Measurements from ENCODE around the gene ID2.
A peak's percentile ranks its signal among the peaks of the same experiment; 100 is the strongest.

ID2 gene

DNA sequence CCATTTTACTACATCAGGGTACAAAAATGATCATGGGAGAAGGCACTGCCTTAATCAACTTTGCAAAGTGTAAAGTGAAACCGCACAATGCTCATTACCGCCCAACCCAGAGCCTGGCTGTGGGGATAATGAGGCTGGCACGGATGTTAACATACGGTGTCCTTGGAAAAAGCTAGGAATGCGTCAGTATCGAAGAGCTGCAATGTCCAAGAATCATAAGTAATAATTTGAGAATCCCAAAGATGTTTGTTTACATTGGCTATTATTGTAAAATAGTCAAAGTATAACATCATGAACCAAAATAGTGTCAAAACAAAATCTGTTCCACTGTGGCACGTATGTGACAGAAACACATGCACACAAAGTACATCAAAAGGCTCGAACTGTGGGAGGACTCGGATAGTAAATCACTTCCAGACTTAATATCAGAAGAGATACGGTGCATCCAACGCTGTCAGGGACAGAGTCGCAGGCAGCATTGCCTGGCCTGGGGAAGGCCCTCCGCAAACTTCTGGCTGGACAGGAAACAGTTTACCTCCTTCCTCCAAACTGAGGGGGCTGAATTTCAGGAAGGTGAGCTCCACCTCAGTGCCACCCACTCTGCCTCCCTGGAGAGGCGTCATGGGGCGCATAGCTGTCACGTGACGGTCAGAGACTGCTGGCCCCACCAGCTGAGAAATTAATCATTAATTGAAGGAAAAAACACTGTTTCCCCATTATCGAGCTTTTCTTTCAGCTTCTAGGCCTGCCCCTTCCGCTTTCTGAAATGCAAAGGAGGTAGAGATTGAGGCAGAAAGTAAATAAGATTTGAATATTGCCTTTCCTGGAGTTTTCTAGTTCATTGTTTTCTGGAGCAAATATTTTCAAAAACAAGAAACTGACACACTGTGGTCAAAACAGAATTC, 1.8 kb upstream of the ID2 start:
- Histone ChIP-seq H3K4me1 (ENCODE audit: insufficient read depth, low read length) (peaks cover 26% of the 10 kb centered on the region), H3K27me3 (ENCODE audit: insufficient read depth, low read length) (peaks cover 54% of the 10 kb centered on the region), H3K36me3 (ENCODE audit: insufficient read depth, low read length) (peaks cover 6% of the 10 kb centered on the region; the same call in 1 of the 2 replicates), H3K27ac (ENCODE audit: low read depth, low read length) (peak overlapping the region; percentile 98; the same call in 1 of the 2 replicates), H3K9ac (ENCODE audit: low read depth, low read length) (peak overlapping the region; percentile 73; the same call in 1 of the 2 replicates), H3K4me3 (ENCODE audit: low read length) (peak overlapping the region; percentile 66), H3K9me3 (ENCODE audit: insufficient read depth, low read depth, low read length) (no peaks in the 10 kb centered on the region)
- WGBS = 38% methylated on average over 18 of the region's 19 CpGs

DNA sequence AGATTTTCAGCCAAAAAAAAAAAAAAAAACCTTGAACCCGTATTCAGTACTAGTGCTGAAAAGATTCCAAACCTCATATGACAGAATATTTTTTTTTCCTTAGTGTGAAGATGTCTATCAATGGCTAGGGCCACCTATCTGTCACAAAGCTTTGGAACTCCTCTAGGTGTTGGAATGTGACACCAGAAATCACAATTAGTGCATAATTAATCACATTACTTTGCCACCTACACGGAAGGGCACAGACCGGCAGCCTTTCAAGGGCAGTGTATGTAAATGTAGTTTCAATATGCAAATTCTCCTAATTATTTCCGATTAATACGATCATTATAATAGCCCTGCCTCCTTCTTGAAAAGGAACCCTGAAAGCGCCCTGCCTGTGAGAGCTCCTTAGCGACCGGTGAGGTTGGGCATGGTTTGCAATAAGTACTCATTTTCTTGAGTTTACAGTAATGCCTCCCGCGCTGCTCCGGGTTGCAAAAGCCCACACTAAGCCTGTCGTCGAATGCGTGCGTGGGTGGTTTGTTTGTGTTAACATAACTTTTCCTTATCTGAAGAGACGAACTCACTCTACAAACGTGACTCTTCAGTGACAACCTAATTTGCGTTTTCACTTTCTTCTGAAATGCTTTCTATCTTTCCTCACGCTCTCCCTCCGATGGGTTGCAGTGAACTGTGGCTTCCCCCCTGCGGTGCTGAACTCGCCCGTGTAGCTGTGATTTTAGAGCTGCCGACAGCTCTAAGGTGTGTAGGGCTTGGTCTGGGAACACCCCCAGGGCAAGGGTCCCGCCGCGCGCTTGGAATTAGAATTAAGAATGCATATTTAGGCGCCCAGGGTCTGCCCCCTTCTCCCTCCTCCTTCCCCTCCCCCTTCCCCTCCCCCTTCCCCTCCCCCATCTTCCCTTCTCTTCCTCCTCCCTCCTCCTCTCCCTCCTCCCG, 765 bp upstream of the ID2 start:
- Histone ChIP-seq H3K9ac (ENCODE audit: low read depth, low read length) (peak overlapping the region; percentile 59; the same call in 1 of the 2 replicates), H3K36me3 (ENCODE audit: insufficient read depth, low read length) (peaks cover 6% of the 10 kb centered on the region; the same call in 1 of the 2 replicates), H3K4me1 (ENCODE audit: insufficient read depth, low read length) (peaks cover 26% of the 10 kb centered on the region), H3K27me3 (ENCODE audit: insufficient read depth, low read length) (peaks cover 46% of the 10 kb centered on the region), H3K4me3 (ENCODE audit: low read length) (peak overlapping the region; percentile 66), H3K9me3 (ENCODE audit: insufficient read depth, low read depth, low read length) (no peaks in the 10 kb centered on the region), H3K27ac (ENCODE audit: low read depth, low read length) (peak overlapping the region; percentile 98)
- WGBS = under 1% methylated on average over 17 of the region's 30 CpGs

DNA sequence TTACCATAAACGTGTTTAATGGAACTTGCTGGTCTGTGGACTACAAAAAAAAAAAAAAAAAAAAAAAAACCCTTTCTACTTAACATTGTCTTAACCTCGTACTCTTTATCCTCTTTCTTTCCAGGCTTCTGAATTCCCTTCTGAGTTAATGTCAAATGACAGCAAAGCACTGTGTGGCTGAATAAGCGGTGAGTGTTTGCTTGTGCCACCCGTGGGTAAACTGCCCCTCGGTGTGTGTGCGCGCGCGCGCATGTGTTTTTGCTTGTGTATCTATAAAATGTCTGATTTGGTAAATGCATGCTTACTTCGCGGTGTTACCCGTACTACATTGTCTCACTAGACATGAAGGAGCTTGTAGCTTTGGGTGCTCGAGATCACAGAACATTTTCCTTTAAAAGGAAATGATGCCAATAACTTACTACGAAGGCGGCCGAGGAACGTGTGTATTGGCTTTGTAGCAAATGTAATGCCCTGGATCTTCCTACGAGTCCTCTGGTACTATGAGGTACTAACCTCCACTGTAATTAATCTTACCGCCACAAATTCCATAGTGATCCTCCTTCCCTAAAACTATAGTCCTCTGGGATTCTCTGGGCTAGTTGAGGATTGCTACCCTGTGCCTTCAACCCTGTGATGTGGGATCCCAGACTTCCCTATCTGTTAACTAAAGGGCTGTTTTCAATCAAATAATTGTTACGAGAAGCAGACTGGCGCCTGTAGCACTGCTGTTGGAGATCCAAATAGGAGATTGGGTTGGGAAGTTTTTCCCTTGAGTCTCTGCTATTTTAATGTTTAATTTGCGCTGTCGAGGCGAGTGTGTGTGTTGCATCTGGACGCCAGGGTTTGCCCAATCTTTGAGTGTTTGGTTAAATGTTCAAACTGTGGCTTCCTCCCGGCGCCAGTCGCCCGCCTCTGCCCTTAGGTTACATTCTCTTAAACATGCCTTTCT, 1.1 kb downstream of the ID2 start:
- Histone ChIP-seq H3K4me3 (ENCODE audit: low read length) (peak overlapping the region; percentile 81), H3K4me1 (ENCODE audit: insufficient read depth, low read length) (peaks cover 18% of the 10 kb centered on the region), H3K9ac (ENCODE audit: low read depth, low read length) (peak overlapping the region; percentile 70), H3K27ac (ENCODE audit: low read depth, low read length) (no peak overlapping the region; the same call in 1 of the 2 replicates), H3K36me3 (ENCODE audit: insufficient read depth, low read length) (peaks cover 6% of the 10 kb centered on the region; the same call in 1 of the 2 replicates), H3K9me3 (ENCODE audit: insufficient read depth, low read depth, low read length) (no peaks in the 10 kb centered on the region), H3K27me3 (ENCODE audit: insufficient read depth, low read length) (peaks cover 30% of the 10 kb centered on the region)
- under 1% methylated on average over 29 of the region's 30 CpGs for WGBS

DNA sequence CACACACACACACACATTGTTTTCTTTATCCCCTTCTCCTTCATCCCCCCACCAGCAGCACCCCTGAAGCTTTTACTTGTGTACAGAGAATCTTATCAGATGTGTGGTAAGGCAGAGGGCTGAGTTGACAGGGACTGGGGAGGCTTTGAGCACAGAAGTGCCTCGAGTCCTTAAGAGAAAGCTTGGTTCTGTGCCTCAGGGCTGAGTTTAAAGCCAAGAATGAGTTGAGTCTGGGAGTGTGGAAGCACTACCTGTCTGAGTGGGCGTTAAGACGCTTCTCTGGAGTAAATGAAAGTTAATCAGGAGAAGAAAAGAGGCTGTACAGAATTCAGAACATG, 2.7 kb downstream of the ID2 start:
- Histone ChIP-seq H3K27me3 (ENCODE audit: insufficient read depth, low read length) (peaks cover 26% of the 10 kb centered on the region), H3K27ac (ENCODE audit: low read depth, low read length) (no peak overlapping the region; the same call in 1 of the 2 replicates), H3K36me3 (ENCODE audit: insufficient read depth, low read length) (peaks cover 6% of the 10 kb centered on the region; the same call in 1 of the 2 replicates), H3K9me3 (ENCODE audit: insufficient read depth, low read depth, low read length) (no peaks in the 10 kb centered on the region), H3K4me1 (ENCODE audit: insufficient read depth, low read length) (peaks cover 17% of the 10 kb centered on the region), H3K9ac (ENCODE audit: low read depth, low read length) (peak overlapping the region; percentile 62; the same call in 1 of the 2 replicates), H3K4me3 (ENCODE audit: low read length) (peak overlapping the region; percentile 81)
- 13% methylated on average over 3 of the region's 3 CpGs for WGBS

DNA sequence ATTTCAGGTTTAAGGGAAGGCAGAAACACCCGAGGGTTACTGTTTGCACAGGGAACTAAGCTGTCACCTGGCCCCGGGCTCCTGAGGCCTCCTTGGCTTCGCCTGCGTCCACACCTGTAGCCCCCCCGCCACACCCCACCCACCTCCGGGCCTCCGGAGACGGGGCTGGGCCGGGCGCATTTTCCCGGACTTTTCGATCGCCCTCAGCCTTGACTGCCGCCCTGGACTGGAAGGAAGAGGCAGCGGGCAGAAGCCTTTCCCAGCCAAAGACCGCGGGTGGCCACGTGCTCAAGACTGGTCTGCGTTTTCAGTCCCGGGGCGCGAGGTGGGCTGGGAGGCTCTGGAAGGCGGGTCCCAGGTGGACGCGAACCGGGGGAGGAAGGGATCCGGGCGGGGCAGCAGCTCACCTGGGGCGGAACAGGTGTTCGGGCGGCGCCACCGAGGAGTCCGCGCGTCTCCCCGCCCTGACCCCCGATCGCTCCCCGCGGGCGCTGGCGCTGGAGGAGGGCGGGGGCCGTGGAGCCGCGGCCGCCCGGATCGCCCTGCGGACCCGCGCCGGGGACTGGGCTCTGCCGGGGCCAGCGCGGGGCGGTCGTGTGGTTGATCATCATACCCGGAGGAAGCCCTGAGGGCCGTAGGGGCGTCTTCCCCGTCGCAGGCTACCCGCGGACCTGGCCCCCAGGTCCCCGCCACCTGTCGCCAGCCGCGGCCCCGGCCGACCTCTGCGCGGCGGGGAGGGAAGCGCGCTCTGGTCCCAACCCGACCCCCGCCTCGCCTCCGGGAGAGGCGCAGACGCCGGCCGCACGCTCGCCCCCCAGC, 3.2 kb downstream of the ID2 start:
- Histone ChIP-seq H3K27ac (ENCODE audit: low read depth, low read length) (no peak overlapping the region; the same call in 1 of the 2 replicates), H3K36me3 (ENCODE audit: insufficient read depth, low read length) (peaks cover 6% of the 10 kb centered on the region; the same call in 1 of the 2 replicates)

DNA sequence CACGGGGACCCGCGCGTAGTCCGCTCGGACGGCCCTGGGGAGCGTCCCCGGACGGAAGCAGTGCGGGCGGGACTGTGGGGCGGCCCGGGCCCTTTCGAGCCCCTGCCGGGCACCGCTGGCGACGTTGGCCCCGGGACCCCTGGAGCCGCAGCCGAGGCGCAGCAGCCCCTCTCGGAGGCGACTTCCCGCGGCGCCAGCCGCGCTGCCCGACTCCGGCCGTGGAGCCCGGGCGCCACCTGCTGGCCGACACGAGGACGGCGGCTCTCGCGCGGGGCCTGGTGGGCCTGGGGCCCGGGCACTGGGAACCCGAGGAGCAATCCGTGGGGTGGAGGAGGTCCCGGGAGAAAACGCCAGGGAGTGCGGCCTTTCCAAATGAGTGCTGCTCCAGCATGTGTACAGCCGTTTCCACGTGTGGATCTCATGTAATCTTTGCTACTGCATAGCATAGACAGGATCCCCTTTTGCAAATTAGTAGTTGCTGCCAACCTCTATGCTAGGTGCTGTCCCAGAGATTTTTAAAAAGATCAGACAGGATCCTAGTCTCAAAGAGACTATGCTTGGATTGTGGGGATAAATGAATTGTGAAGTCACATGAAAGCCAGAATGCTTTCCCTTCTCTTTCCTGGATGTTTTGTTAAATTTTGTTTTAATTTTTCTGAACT, 4.0 kb downstream of the ID2 start:
- WGBS = 1% methylated on average over 50 of the region's 50 CpGs
- Histone ChIP-seq H3K4me1 (ENCODE audit: insufficient read depth, low read length) (peaks cover 3% of the 10 kb centered on the region; the same call in 1 of the 2 replicates), H3K27me3 (ENCODE audit: insufficient read depth, low read length) (peaks cover 21% of the 10 kb centered on the region), H3K9ac (ENCODE audit: low read depth, low read length) (peak overlapping the region; percentile 62), H3K4me3 (ENCODE audit: low read length) (peak overlapping the region; percentile 81), H3K9me3 (ENCODE audit: insufficient read depth, low read depth, low read length) (no peaks in the 10 kb centered on the region), H3K36me3 (ENCODE audit: insufficient read depth, low read length) (peaks cover 6% of the 10 kb centered on the region; the same call in 1 of the 2 replicates), H3K27ac (ENCODE audit: low read depth, low read length) (no peak overlapping the region; the same call in 1 of the 2 replicates)

More for the DNA sequence above, 3.2 kb downstream of the ID2 start:
- H3K27me3 ChIP-seq (ENCODE audit: insufficient read depth, low read length) = peaks cover 21% of the 10 kb centered on the region
- peaks cover 11% of the 10 kb centered on the region for H3K4me1 ChIP-seq (ENCODE audit: insufficient read depth, low read length)
- peak overlapping the region; percentile 81 for H3K4me3 ChIP-seq (ENCODE audit: low read length)
- H3K9ac ChIP-seq (ENCODE audit: low read depth, low read length) = peak overlapping the region; percentile 62
- under 1% methylated on average over 87 of the region's 87 CpGs for WGBS
- no peaks in the 10 kb centered on the region for H3K9me3 ChIP-seq (ENCODE audit: insufficient read depth, low read depth, low read length)

DNA sequence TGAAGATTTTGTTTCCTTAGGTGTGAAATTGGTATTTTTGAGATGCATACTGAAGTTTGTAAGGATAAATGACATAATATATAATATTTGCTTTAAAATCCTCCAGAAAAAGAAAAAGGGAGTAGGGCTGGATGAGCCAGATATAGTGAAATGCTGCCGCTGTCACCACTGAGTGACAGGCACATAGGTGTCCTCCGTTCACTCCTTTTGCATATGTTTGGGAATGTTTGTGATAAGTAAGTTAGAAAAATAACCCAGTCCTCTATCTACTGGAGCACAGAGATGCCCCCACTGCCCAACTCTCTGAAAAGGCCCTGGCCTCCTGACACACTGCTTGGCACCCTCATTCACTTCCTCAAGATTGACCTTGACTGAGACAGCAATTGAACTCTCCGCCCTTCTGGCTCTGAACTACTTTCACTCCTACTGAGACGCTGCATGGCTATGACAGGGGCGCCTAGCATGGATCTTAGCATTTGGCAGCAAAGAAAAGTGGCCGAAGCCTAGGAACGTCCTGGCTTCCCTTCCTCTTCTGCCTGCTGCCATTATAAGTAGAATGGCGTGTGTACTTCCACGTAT, 10.1 kb downstream of the ID2 start:
- H3K27ac ChIP-seq (ENCODE audit: low read depth, low read length) = no peak overlapping the region
- no peak overlapping the region for H3K4me3 ChIP-seq (ENCODE audit: low read length)
- H3K9ac ChIP-seq (ENCODE audit: low read depth, low read length) = no peak overlapping the region
- H3K9me3 ChIP-seq (ENCODE audit: insufficient read depth, low read depth, low read length) = no peaks in the 10 kb centered on the region
- no peaks in the 10 kb centered on the region for H3K36me3 ChIP-seq (ENCODE audit: insufficient read depth, low read length)
- WGBS = 90% methylated on average over 8 of the region's 9 CpGs
- peaks cover 3% of the 10 kb centered on the region; the same call in 1 of the 2 replicates for H3K27me3 ChIP-seq (ENCODE audit: insufficient read depth, low read length)
- no peaks in the 10 kb centered on the region for H3K4me1 ChIP-seq (ENCODE audit: insufficient read depth, low read length)

DNA sequence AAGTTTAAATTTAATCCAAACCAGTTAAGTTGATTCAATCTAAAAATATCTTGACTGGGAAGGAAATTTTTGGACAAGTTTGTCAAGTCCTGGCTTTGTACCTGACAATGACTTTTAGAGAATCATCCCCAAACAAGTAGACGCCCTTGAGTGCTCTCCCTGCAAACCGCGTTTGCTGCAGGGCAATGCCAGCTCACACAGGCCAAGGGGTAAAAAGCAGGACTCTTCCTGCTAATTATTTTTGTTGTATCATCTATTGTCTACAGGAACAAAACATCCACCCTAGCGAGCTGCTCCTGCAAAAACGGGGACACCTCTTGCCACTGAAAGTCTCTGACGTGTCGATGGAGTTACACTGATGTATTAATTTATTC, 10.9 kb downstream of the ID2 start:
- no peaks in the 10 kb centered on the region for H3K36me3 ChIP-seq (ENCODE audit: insufficient read depth, low read length)
- no peak overlapping the region for H3K27ac ChIP-seq (ENCODE audit: low read depth, low read length)
- no peaks in the 10 kb centered on the region for H3K9me3 ChIP-seq (ENCODE audit: insufficient read depth, low read depth, low read length)
- no peak overlapping the region for H3K4me3 ChIP-seq (ENCODE audit: low read length)
- peaks cover 3% of the 10 kb centered on the region; the same call in 1 of the 2 replicates for H3K27me3 ChIP-seq (ENCODE audit: insufficient read depth, low read length)
- H3K9ac ChIP-seq (ENCODE audit: low read depth, low read length) = no peak overlapping the region
- 65% methylated on average over 7 of the region's 7 CpGs for WGBS
- no peaks in the 10 kb centered on the region for H3K4me1 ChIP-seq (ENCODE audit: insufficient read depth, low read length)

DNA sequence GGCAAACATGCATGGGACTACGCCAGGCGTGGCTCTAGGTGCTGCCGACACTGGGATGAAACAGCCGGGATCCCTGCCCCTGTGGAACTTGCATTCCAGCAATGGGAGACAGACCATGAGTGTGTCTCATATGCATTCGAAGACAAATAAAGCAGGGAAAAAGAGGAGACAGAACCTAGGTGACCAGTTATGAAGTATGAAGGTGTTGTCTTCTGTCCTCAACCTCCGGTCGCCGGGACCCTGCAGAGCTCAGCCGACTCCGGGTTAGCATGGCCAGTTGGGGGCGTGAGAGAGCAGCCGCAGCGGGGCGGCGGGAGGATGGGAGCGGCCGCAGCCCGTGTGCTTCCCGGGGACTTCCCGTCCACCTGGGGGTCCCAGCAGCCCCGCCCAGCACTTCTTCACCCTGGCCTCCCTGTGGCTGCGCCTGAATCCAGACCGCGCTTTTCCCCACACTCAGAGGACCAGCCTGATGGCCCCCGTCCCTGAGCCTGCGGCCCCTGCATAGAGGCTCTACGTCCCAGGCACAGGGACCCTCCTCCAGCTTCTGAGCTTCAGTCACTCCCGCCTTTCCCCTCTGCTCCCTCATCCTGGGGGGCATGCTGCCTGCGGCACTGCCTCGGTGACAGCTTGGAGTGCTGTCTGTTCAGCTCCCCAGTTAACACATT, 11.4 kb downstream of the ID2 start:
- Histone ChIP-seq H3K27me3 (ENCODE audit: insufficient read depth, low read length) (peaks cover 3% of the 10 kb centered on the region; the same call in 1 of the 2 replicates), H3K36me3 (ENCODE audit: insufficient read depth, low read length) (no peaks in the 10 kb centered on the region), H3K9ac (ENCODE audit: low read depth, low read length) (no peak overlapping the region), H3K27ac (ENCODE audit: low read depth, low read length) (no peak overlapping the region), H3K9me3 (ENCODE audit: insufficient read depth, low read depth, low read length) (no peaks in the 10 kb centered on the region), H3K4me3 (ENCODE audit: low read length) (peak overlapping the region; percentile 45), H3K4me1 (ENCODE audit: insufficient read depth, low read length) (no peaks in the 10 kb centered on the region)
- WGBS = 36% methylated on average over 30 of the region's 30 CpGs
